Adipocyte (in vitro differentiated cells): ENCODE measurements around the gene LPGAT1.

Source experiments
- DNase-seq: peaks from one replicate; pipeline ENCODE4 v3.0.0-alpha.2; 2015; ENCODE audit warnings: low read depth
- H3K27me3 ChIP-seq: replicated peaks from 2 replicates; pipeline ENCODE4 v1.7.0; 2013; ENCODE audit warnings: mild to moderate bottlenecking, low read length, moderate library complexity; ENCODE audit not compliant: control insufficient read depth, insufficient read depth
- H3K36me3 ChIP-seq: 2 replicates; pipeline ENCODE4 v1.7.0; 2013; ENCODE audit warnings: low read length, mild to moderate bottlenecking, moderate library complexity; ENCODE audit not compliant: control insufficient read depth, insufficient read depth, severe bottlenecking
- H3K4me1 ChIP-seq: 2 replicates; pipeline ENCODE4 v1.7.0; 2013; ENCODE audit warnings: mild to moderate bottlenecking, low read length, moderate library complexity; ENCODE audit not compliant: control insufficient read depth, insufficient read depth
- H3K4me3 ChIP-seq: 2 replicates; pipeline ENCODE4 v1.7.0; 2013; ENCODE audit warnings: mild to moderate bottlenecking, low read length, moderate library complexity
- H3K9ac ChIP-seq: 2 replicates; pipeline ENCODE4 v1.7.0; 2013; ENCODE audit warnings: mild to moderate bottlenecking, low read length, moderate library complexity
- H3K9me3 ChIP-seq: 2 replicates; pipeline ENCODE4 v1.7.0; 2013; ENCODE audit warnings: mild to moderate bottlenecking, low read length, moderate library complexity; ENCODE audit not compliant: control insufficient read depth

The LPGAT1 gene

GRCh38 chr1:211800925-211801607 is 29.5 kb downstream of the LPGAT1 start:
- H3K4me3 ChIP-seq: no peak overlapping the region
- no peak for DNase-seq
- no peak overlapping the region for H3K9ac ChIP-seq
- H3K27me3 ChIP-seq: no peaks in the 10 kb centered on the region
- no peaks in the 10 kb centered on the region for H3K9me3 ChIP-seq
- H3K4me1 ChIP-seq: no peaks in the 10 kb centered on the region
- peaks cover 9% of the 10 kb centered on the region for H3K36me3 ChIP-seq

DNA sequence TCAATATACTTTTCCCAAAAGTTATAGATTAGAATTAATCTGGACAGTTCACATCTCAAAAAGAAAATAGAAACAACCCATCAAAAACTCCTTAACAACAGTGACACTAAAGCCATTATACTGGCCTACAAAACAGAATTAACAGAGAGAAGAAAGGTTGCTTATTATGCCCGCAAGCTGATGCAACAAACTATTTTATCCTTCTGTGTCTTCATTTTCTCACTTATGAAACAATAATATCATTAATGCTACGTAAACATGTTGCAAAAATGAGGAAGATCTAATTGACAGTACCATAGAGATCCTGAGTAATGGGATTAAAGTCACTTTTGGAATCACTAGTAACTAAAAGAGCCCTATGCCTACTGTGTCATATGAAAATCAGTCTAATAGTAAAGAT is 32.6 kb downstream of the LPGAT1 start:
- H3K27me3 ChIP-seq: no peaks in the 10 kb centered on the region
- H3K4me3 ChIP-seq: no peak overlapping the region
- no peaks in the 10 kb centered on the region for H3K9me3 ChIP-seq
- H3K4me1 ChIP-seq: no peaks in the 10 kb centered on the region
- H3K9ac ChIP-seq: no peak overlapping the region
- peaks cover 1% of the 10 kb centered on the region for H3K36me3 ChIP-seq
- no peak for DNase-seq

- no peak for DNase-seq
- no peaks in the 10 kb centered on the region for H3K4me1 ChIP-seq
- peaks cover 21% of the 10 kb centered on the region for H3K36me3 ChIP-seq
- no peaks in the 10 kb centered on the region for H3K27me3 ChIP-seq
- no peak overlapping the region for H3K9ac ChIP-seq
- H3K9me3 ChIP-seq: no peaks in the 10 kb centered on the region
- H3K4me3 ChIP-seq: no peak overlapping the region
Observed at GRCh38 chr1:211791979-211792378, 38.6 kb downstream of the LPGAT1 start.

DNA sequence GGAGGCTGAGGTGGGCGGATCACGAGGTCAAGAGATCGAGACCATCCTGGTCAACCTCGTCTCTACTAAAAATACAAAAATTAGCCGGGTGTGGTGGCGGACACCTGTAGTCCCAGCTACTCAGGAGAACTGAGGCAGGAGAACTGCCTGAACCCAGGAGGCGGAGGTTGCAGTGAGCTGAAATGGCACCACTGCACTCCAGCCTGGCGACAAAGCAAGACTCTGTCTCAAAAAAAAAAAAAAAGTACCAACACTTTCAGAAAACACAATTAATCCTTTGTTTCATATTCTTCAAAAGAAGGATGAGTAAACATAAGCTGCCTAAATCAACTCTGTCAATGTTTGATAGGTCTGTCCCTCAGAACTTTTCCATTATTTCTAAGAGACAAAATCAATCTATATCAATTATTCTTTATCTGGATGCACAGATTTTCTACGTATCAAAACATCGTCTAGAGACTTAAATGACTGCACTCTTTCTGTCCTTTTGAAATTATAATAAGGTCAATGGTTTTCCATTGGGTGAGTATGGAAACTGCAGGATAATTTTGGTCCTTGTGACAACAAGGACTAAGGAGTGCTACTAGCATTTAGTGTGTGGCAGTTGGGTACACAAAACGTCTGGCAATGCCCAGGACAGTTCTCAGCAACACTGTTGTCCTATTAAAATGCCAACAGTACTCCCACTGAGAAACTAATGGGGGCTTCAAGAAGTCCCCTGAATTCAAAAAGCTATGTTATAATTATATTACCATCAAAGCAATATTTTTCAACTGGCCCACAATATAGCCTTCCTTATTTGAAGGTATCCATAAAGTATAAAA is 40.7 kb downstream of the LPGAT1 start:
- Histone ChIP-seq H3K27me3 (no peaks in the 10 kb centered on the region), H3K36me3 (peaks cover 21% of the 10 kb centered on the region), H3K4me1 (no peaks in the 10 kb centered on the region), H3K9ac (no peak overlapping the region), H3K9me3 (no peaks in the 10 kb centered on the region), H3K4me3 (no peak overlapping the region)
- DNase-seq: no peak

- Histone ChIP-seq H3K4me3 (no peak overlapping the region), H3K27me3 (no peaks in the 10 kb centered on the region), H3K9me3 (no peaks in the 10 kb centered on the region), H3K36me3 (peaks cover 21% of the 10 kb centered on the region), H3K9ac (no peak overlapping the region), H3K4me1 (no peaks in the 10 kb centered on the region)
- DNase-seq: peak; percentile 76
Observed at GRCh38 chr1:211788626-211789025, 41.9 kb downstream of the LPGAT1 start.

DNA sequence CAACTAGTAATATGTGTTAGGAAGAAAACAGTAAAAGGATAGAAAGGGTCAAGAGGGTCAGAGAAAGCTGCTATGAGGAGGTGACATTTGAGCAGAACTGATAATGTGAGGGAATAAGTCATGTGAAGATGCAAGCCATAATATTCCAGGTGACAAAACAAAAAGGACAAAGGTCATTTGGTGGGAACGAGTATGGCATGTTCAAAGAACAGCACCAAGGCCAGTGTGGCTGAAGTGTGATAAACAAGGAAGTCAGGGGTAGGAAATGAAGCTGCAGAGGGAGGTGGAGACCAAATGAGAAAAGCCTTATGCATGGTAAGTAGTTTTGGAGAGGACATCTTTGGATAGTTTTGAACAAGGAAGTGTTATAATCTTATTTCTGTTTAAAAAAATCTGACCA is 46.7 kb downstream of the LPGAT1 start:
- no peak overlapping the region for H3K9ac ChIP-seq
- DNase-seq: no peak
- H3K36me3 ChIP-seq: peaks cover 4% of the 10 kb centered on the region
- H3K27me3 ChIP-seq: no peaks in the 10 kb centered on the region
- H3K4me1 ChIP-seq: peaks cover 12% of the 10 kb centered on the region
- H3K4me3 ChIP-seq: no peak overlapping the region
- H3K9me3 ChIP-seq: no peaks in the 10 kb centered on the region

GRCh38 chr1:211783266-211783665 is 47.3 kb downstream of the LPGAT1 start:
- Histone ChIP-seq H3K4me1 (peaks cover 12% of the 10 kb centered on the region), H3K9me3 (no peaks in the 10 kb centered on the region), H3K9ac (no peak overlapping the region), H3K36me3 (peaks cover 6% of the 10 kb centered on the region), H3K27me3 (no peaks in the 10 kb centered on the region), H3K4me3 (no peak overlapping the region)
- no peak for DNase-seq

- no peaks in the 10 kb centered on the region for H3K9me3 ChIP-seq
- H3K27me3 ChIP-seq: no peaks in the 10 kb centered on the region
- peak overlapping the region; percentile 58 for H3K4me3 ChIP-seq
- peak overlapping the region; percentile 61 for H3K9ac ChIP-seq
- H3K36me3 ChIP-seq: peaks cover 22% of the 10 kb centered on the region
- H3K4me1 ChIP-seq: peaks cover 12% of the 10 kb centered on the region
- no peak for DNase-seq
Observed at GRCh38 chr1:211781260-211781659, 49.3 kb downstream of the LPGAT1 start.

DNA sequence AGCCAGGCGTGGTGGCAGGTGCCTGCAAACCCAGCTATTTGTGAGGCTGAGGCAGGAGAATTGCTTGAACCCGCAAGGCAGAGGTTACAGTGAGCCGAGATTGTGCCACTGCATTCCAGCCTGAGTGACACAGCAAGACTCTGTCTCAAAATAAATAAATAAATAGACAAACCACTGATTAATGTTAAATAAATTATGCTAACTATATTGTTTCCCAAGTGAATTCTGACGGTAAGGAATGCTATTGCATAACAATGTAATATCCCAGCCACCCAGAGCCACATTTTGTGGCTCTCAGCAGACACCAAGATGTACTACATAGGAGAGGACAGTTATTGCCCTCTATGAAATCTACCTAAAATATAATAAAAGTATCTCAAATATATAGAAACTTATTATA is 55.4 kb downstream of the LPGAT1 start:
- DNase-seq: peak; percentile 15
- no peak overlapping the region for H3K4me3 ChIP-seq
- no peaks in the 10 kb centered on the region for H3K4me1 ChIP-seq
- no peak overlapping the region for H3K9ac ChIP-seq
- H3K27me3 ChIP-seq: no peaks in the 10 kb centered on the region
- no peaks in the 10 kb centered on the region for H3K9me3 ChIP-seq
- H3K36me3 ChIP-seq: peaks cover 26% of the 10 kb centered on the region

DNA sequence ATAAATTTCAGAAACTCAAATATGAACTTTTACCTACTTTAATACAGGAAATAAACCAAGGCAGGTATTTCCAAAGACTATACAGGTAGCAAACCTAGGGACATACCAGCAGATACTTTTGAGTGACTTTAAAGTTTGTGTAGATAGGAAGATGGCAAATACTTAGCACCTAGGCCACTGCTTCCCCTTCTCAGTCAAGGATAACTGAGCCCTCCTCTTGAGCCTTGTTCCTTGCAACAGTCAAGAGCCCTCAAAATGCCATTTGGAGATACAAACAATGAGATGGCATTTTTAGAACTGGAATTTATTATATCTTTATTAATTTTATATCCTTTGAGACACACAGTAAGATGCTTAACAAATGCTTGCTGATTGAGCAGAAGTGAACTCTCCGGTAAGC is 65.9 kb downstream of the LPGAT1 start:
- no peaks in the 10 kb centered on the region for H3K27me3 ChIP-seq
- peaks cover 7% of the 10 kb centered on the region for H3K36me3 ChIP-seq
- no peaks in the 10 kb centered on the region for H3K9me3 ChIP-seq
- H3K4me3 ChIP-seq: no peak overlapping the region
- no peaks in the 10 kb centered on the region for H3K4me1 ChIP-seq
- DNase-seq: no peak
- no peak overlapping the region for H3K9ac ChIP-seq

DNA sequence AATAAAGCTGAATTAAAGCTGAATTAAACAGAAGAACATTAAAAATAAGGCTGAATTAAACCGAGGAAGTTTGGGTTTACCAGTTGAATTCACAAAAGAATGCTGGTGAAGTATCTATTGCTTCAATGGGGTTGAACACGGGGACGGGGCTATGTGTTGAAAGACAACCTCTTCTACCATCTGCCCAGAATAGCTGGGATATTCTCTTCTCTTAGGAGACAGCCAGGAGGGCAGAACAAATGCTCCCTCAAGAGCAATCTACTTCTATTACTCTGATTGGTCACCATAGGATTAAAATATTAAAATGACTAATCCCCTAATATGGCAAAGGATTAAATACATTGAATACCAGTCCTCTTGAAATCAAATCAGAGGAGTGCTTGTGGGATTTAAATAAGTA is 68.4 kb downstream of the LPGAT1 start:
- Histone ChIP-seq H3K9me3 (no peaks in the 10 kb centered on the region), H3K4me3 (no peak overlapping the region), H3K27me3 (no peaks in the 10 kb centered on the region), H3K9ac (no peak overlapping the region), H3K4me1 (no peaks in the 10 kb centered on the region), H3K36me3 (peaks cover 16% of the 10 kb centered on the region)
- DNase-seq: no peak
